ENCODE data around the gene DMTF1.
A peak's percentile ranks its signal among the peaks of the same experiment; 100 is the strongest.
"Not testable (repeated sequence)": the region's sequence is repeated elsewhere in the genome, so short reads cannot be mapped to it uniquely, and the experiment has no call there.

DMTF1 gene

GRCh38 chr7:87231258-87231657 is 79.0 kb downstream of the DMTF1 start:
- DNase-seq, result peak; percentile 84

GRCh38 chr7:87231711-87232110 is 79.5 kb downstream of the DMTF1 start:
- peak; percentile 8 for DNase-seq

- no peak for DNase-seq
Observed at GRCh38 chr7:87234949-87235348, 82.7 kb downstream of the DMTF1 start.

- DNase-seq, result not testable (repeated sequence)
Observed at GRCh38 chr7:87238464-87239051, 86.3 kb downstream of the DMTF1 start.

GRCh38 chr7:87245671-87246070 is 93.4 kb downstream of the DMTF1 start:
- not testable (repeated sequence) for DNase-seq

All from NCI-H1092 treated with DMSO at 0.1 percent for 48 hours (cell line).